NB4 (cell line): ENCODE measurements around the gene FAM229B.

Experiments
- DNase-seq: peaks from one replicate; pipeline ENCODE4 v3.0.0; 2010; ENCODE audit warnings: low read depth
- H3K4me3 ChIP-seq: one replicate; pipeline ENCODE4 v1.5.1; 2011; ENCODE audit warnings: mild to moderate bottlenecking, low read depth, low read length, moderate library complexity
- CTCF ChIP-seq: IDR thresholded peaks from one replicate; pipeline ENCODE4 v1.5.1; 2012; ENCODE audit warnings: low read depth, low read length
- MYC ChIP-seq: IDR thresholded peaks from 2 replicates; pipeline ENCODE4 v1.6.1; 2011; ENCODE audit warnings: low read depth, low read length
- POLR2A ChIP-seq: IDR thresholded peaks from 2 replicates; pipeline ENCODE4 v1.6.1; 2011; ENCODE audit warnings: mild to moderate bottlenecking; ENCODE audit not compliant: insufficient read length; ENCODE audit errors: extremely low read depth
- TF ChIP-seq, protein P1 (sequence below): IDR thresholded peaks from 2 replicates; pipeline ENCODE4 v1.6.1; 2011; ENCODE audit warnings: low read depth, low read length

The FAM229B gene

GRCh38 chr6:112139052-112139451, 51.7 kb downstream of the FAM229B start:
- DNase-seq: no peak
- no peak overlapping the region for H3K4me3 ChIP-seq
- TF ChIP-seq CTCF (no peak), MYC (no peak)

DNA sequence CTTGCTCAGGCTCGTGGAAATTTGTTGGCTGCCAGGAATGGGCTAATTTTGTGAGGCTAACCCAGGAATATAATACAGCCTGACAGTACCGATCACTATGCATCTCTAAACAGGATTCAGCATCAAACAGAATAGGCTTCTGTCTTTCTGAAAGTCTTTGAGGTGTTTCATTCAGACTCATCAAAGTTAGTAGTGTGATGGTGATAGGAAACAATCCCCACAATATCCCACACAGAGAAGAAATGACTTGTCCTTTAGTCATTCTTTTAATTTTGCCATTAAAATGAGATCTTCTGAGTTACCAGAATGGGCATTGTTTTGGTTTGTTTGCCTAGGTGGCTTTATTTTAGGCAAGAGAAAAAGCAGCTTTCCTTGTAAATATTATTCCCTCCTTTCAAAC, 54.3 kb downstream of the FAM229B start:
- H3K4me3 ChIP-seq: no peak overlapping the region
- no peak for DNase-seq
- TF ChIP-seq CTCF (no peak), POLR2A (no peak), MYC (no peak)
- TF ChIP-seq, protein P1, sequence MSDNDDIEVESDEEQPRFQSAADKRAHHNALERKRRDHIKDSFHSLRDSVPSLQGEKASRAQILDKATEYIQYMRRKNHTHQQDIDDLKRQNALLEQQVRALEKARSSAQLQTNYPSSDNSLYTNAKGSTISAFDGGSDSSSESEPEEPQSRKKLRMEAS: no peak

GRCh38 chr6:112144145-112144926, 56.9 kb downstream of the FAM229B start:
- DNase-seq: no peak
- H3K4me3 ChIP-seq: no peak overlapping the region
- no peak for TF ChIP-seq MYC
- TF ChIP-seq, protein P1: no peak
- TF ChIP-seq CTCF: no peak
- TF ChIP-seq POLR2A: no peak

- no peak for TF ChIP-seq MYC
- no peak for TF ChIP-seq POLR2A
- TF ChIP-seq CTCF: no peak
- TF ChIP-seq, protein P1: no peak
- DNase-seq: no peak
- H3K4me3 ChIP-seq: no peak overlapping the region
Observed at GRCh38 chr6:112145080-112145573, 57.7 kb downstream of the FAM229B start.

DNA sequence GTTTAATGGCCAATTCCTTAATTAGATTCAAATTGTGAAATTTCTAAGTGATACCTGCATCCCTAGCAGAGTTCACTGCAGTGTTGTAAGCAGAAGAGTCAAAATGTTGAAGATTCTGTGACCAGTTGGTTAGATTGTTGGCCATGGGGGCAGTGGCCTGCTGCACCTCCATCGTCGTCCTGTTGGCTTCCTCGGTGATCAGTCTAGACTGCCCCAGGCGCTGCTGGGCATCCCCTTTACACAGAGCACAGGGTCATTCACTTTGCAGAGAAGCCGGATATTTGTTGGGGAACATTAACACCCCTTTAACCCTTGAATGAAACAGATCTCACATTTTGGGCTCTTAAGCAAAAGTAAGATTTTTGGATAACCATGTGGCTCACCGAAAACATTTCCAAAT, 60.7 kb downstream of the FAM229B start:
- no peak for TF ChIP-seq CTCF
- TF ChIP-seq, protein P1: no peak
- TF ChIP-seq POLR2A: no peak
- no peak for TF ChIP-seq MYC
- no peak overlapping the region for H3K4me3 ChIP-seq
- DNase-seq: no peak
